HL-60/S4 (cell line): ENCODE measurements around the gene LETM1.

Source experiments
- in situ Hi-C: fragments of 300-500 bp; cut with MboI; formaldehyde crosslinking; loops from 2 replicates; pipeline ENCODE4 v1.14.3; 2022; ENCODE audit warnings: low sequenced_read_pairs

The LETM1 gene

GRCh38 chr4:1873291-1873690, 17.3 kb upstream of the LETM1 start:
- in situ Hi-C loops: no loop called here

GRCh38 chr4:1872870-1873269, 16.9 kb upstream of the LETM1 start:
- in situ Hi-C loops: no loop called here

- in situ Hi-C loops: no loop called here
Observed at GRCh38 chr4:1871471-1872021, 15.6 kb upstream of the LETM1 start.

- in situ Hi-C loops: no loop called here
Observed at GRCh38 chr4:1870578-1871443, 14.9 kb upstream of the LETM1 start, which contains the start of gene NSD2. NSD2 (plus strand) TSS chr4:1871393; CDS start chr4:1900655, 29,262 bp downstream.

- in situ Hi-C loops: no loop called here
Observed at GRCh38 chr4:1870328-1870577, 14.3 kb upstream of the LETM1 start.

GRCh38 chr4:1869530-1870327, 13.8 kb upstream of the LETM1 start:
- in situ Hi-C loops: no loop called here

- in situ Hi-C loops: no loop called here
Observed at GRCh38 chr4:1868912-1869311, 13.0 kb upstream of the LETM1 start.

GRCh38 chr4:1868293-1868692, 12.3 kb upstream of the LETM1 start:
- in situ Hi-C loops: no loop called here

GRCh38 chr4:1866189-1866661, 10.3 kb upstream of the LETM1 start:
- in situ Hi-C loops: no loop called here

- in situ Hi-C loops: no loop called here
Observed at GRCh38 chr4:1864076-1865008, 8.4 kb upstream of the LETM1 start.

- in situ Hi-C loops: no loop called here
Observed at GRCh38 chr4:1863297-1864033, 7.5 kb upstream of the LETM1 start.

GRCh38 chr4:1862961-1863296, 7.0 kb upstream of the LETM1 start:
- in situ Hi-C loops: no loop called here

GRCh38 chr4:1862055-1862911, 6.3 kb upstream of the LETM1 start:
- in situ Hi-C loops: no loop called here

- in situ Hi-C loops: no loop called here
Observed at GRCh38 chr4:1859389-1859753, 3.4 kb upstream of the LETM1 start.

GRCh38 chr4:1857931-1858330, 2.0 kb upstream of the LETM1 start:
- in situ Hi-C loops: no loop called here

GRCh38 chr4:1856943-1857699, 1.2 kb upstream of the LETM1 start:
- in situ Hi-C loops: no loop called here

- in situ Hi-C loops: no loop called here
Observed at GRCh38 chr4:1855333-1856070, 454 bp downstream of the LETM1 start.

GRCh38 chr4:1854752-1855151, 1.2 kb downstream of the LETM1 start:
- in situ Hi-C loops: no loop called here
